Ascending aorta (tissue), 2 donors: Measurements from ENCODE around the gene C3orf22. TPM values are rescaled to one million over a fixed set of nuclear protein-coding genes. Genes with fewer than 3 reads are reported as not detected.

Source experiments
- DNase-seq, 2 donors: peaks; one replicate each; pipeline ENCODE4 v3.0.0-alpha.2; 2019; ENCODE audit warnings: low spot score in 2 of 2
- H3K27ac ChIP-seq, 2 donors: fragments of 200-600 bp; sonication (generic); one replicate each; pipeline ENCODE4 v1.5.1; 2016 to 2017; ENCODE audit warnings: mild to moderate bottlenecking in 1 of 2
- H3K27me3 ChIP-seq: fragments of 200-600 bp; sonication (generic); one replicate; pipeline ENCODE4 v1.5.1; 2017
- H3K36me3 ChIP-seq, 2 donors: fragments of 200-600 bp; sonication (generic); one replicate each; pipeline ENCODE4 v1.5.1; 2016
- H3K4me1 ChIP-seq, 2 donors: fragments of 200-600 bp; sonication (generic); one replicate each; pipeline ENCODE4 v1.5.1; 2016 to 2017; ENCODE audit warnings: mild to moderate bottlenecking in 1 of 2
- H3K4me3 ChIP-seq, 2 donors: fragments of 200-600 bp; sonication (generic); one replicate each; pipeline ENCODE4 v1.5.1; 2016 to 2017; ENCODE audit warnings: mild to moderate bottlenecking in 1 of 2
- H3K9me3 ChIP-seq, 2 donors: fragments of 200-600 bp; sonication (generic); one replicate each; pipeline ENCODE4 v1.5.1; 2016
- intact Hi-C: fragments of 100-400 bp; cut with DNase I; formaldehyde crosslinking; loops from one replicate; pipeline ENCODE4 v1.15.1; 2023
- total RNA-seq: library from RNA; depleted of rRNA; stranded (reverse); fragments of >200 nt; gene quantifications from one replicate; pipeline ENCODE4 v1.1.0, GENCODE V29; 2016
- TF ChIP-seq, protein P1 (sequence below), 3 experiments: fragments of 200-600 bp in 2 of 3; fragments of 450-650 bp in 1 of 3; sonication (generic) in 2 of 3; IDR thresholded peaks; one replicate each; pipeline ENCODE4 v1.5.1; 2016 to 2019; ENCODE audit warnings: antibody characterized with exemption in 3 of 3, mild to moderate bottlenecking in 1 of 3, moderate library complexity in 1 of 3

C3orf22 gene
- total RNA-seq, 1 donor from 2014 or later, result not detected

DNA sequence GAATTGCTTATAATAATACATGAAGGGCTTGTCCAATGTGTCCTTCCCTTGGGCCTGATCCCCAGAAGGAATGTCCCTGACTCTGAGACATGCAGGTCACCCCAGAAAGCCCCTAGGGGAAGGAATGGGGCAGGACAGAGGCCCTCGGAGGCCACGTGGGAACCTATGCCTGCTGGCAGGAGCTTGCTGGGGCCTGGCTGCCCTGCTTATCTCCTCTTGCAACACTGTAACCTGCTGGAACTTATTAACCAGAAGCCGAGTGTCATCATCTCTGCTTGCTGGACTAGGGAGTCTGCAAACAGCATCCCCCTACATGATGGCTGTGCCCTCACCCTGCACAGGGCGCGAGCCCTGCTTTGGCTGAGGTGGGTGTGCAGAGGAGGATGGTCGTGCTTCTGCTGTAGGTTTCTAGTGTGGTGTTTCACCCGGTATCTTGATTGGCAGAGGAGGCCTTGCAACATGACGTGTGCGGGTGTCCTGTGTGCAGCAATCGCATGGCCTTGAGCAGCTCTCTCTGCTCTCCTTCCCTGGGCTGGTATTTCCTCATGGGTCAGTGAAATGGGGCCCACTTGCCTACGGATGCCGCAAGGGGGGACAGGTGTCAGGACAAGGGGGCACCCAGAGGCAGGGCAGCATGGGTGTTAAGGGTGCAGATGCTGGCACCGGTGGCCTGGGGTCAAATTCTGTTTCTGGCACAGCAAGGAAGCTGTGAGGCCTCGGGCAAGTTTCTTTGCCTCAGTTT, 29.8 kb downstream of the C3orf22 start:
- Histone ChIP-seq H3K4me3 (no peak overlapping the region), H3K27me3 (peaks cover 4% of the 10 kb centered on the region), H3K36me3 (no peaks in the 10 kb centered on the region), H3K4me1 (peaks cover 3 to 4% of the 10 kb centered on the region in 2 donors), H3K27ac (no peak overlapping the region), H3K9me3 (no peaks in the 10 kb centered on the region)
- DNase-seq, result no peak
- intact Hi-C loops, result no loop called here
- TF ChIP-seq, protein P1, sequence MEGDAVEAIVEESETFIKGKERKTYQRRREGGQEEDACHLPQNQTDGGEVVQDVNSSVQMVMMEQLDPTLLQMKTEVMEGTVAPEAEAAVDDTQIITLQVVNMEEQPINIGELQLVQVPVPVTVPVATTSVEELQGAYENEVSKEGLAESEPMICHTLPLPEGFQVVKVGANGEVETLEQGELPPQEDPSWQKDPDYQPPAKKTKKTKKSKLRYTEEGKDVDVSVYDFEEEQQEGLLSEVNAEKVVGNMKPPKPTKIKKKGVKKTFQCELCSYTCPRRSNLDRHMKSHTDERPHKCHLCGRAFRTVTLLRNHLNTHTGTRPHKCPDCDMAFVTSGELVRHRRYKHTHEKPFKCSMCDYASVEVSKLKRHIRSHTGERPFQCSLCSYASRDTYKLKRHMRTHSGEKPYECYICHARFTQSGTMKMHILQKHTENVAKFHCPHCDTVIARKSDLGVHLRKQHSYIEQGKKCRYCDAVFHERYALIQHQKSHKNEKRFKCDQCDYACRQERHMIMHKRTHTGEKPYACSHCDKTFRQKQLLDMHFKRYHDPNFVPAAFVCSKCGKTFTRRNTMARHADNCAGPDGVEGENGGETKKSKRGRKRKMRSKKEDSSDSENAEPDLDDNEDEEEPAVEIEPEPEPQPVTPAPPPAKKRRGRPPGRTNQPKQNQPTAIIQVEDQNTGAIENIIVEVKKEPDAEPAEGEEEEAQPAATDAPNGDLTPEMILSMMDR (IDR thresholded peaks at IDR 0.05), result no peak

DNA sequence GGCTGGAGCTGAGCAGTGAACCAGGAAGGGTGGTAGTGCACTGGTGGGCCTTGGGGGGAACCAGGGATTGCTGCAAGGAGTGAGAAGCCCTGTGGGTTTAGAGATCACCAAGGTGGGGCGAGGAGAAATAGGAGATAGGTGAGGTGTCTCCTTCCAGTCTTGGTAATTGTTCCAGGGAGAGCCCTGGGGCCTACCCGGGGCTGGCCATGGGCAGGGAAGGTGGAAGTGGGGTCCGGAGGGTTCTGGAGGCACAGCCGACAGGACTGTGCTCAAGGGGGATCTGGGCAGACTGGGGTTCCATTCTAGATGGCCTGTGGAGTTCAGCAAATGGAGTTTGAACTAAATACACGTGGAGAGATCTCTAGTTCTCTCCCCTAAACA, 30.3 kb downstream of the C3orf22 start:
- Histone ChIP-seq H3K4me1 (peaks cover 3 to 4% of the 10 kb centered on the region in 2 donors), H3K4me3 (no peak overlapping the region), H3K9me3 (no peaks in the 10 kb centered on the region), H3K27ac (no peak overlapping the region), H3K36me3 (no peaks in the 10 kb centered on the region), H3K27me3 (peaks cover 10% of the 10 kb centered on the region)
- intact Hi-C loops, result no loop called here
- no peak for DNase-seq
- TF ChIP-seq, protein P1 (IDR thresholded peaks at IDR 0.05), result no peak

DNA sequence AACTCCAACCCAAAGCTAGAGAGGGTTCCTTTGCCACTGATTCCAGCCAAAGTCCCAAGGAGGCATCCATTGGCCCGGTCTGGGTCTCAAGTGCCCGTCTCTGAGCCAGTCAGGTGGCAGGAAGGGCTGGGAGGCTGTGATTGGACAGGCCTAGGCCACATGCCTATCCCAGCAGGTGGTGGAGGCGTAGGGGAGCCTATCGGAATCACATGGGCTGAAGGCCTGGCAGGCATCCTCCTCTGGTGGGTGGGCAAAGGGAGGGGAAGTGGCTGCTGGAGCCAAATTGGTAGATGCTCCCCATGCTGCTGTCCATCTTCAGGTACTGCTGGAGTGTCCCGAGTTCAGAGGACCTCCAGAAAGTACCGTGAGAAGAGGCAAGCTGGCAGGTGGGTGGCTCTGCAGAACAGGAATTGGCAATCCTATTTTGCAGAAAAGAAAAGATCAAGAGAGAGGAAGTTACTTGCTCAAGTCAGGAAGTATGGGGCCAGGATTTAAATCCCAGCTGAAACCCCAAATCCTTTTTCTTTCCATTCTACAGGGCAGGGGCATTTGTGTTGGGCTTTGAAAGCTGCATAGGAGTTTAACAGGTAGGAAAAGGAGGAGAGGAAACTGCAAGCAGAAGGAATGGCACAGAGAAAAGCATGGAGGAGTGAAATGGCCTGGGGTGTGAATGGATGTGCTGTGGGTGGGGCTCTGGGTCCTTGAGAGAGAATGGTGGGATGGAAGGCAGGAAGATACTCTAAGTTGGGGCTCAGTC, 31.1 kb downstream of the C3orf22 start:
- intact Hi-C loops, result no loop called here
- no peak overlapping the region for H3K27ac ChIP-seq
- no peak for DNase-seq
- H3K4me3 ChIP-seq, result no peak overlapping the region
- peaks cover 10% of the 10 kb centered on the region for H3K27me3 ChIP-seq
- no peaks in the 10 kb centered on the region for H3K9me3 ChIP-seq
- TF ChIP-seq, protein P1 (IDR thresholded peaks at IDR 0.05), result no peak
- no peaks in the 10 kb centered on the region for H3K36me3 ChIP-seq
- peaks cover 3 to 4% of the 10 kb centered on the region in 2 donors for H3K4me1 ChIP-seq

DNA sequence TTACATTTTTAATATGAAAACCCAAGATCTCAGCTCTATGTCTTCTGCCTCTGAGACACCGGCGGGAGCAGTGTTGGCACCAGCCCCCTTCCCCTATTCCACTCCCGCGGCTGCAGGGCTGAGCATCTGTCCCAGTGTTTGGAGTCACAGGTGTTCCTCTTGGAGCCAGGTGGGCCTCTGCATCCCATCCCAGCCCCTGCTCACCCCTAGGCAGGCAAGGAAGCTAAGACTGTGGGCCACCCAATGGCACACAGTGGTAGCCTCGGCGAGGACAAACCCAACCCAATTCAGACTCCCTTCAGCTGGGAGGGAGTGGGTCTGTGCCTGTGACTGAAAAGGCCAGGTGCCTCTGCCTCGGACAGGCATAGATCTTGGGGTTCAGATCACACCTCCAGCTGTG, 31.7 kb downstream of the C3orf22 start:
- H3K27ac ChIP-seq, result no peak overlapping the region
- intact Hi-C loops, result no loop called here
- H3K4me3 ChIP-seq, result no peak overlapping the region
- peaks cover 10% of the 10 kb centered on the region for H3K27me3 ChIP-seq
- no peaks in the 10 kb centered on the region for H3K36me3 ChIP-seq
- no peak for DNase-seq
- H3K4me1 ChIP-seq, result peaks cover 3 to 4% of the 10 kb centered on the region in 2 donors
- TF ChIP-seq, protein P1 (IDR thresholded peaks at IDR 0.05), result no peak
- no peaks in the 10 kb centered on the region for H3K9me3 ChIP-seq

DNA sequence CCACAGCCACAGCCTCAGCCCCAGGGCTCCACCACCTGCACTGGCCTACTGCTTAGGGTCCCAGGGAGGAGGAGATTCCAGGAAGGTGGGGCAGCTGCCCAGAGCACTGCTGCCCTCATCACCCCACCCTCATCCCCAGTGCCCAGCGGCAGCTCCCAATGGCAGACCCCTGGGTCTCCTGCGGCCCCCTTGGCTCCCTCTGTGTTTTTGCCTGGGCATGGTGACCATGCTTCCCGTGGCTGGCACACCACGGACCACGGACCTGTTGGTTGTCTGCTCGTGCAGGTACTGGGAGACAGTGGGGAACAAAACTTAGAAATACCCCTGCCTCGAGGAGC, 32.1 kb downstream of the C3orf22 start:
- intact Hi-C loops, result no loop called here
- TF ChIP-seq, protein P1 (IDR thresholded peaks at IDR 0.05), result no peak
- DNase-seq, result no peak

More for the DNA sequence above, 32.1 kb downstream of the C3orf22 start:
- no peak overlapping the region for H3K4me3 ChIP-seq
- H3K27ac ChIP-seq, result no peak overlapping the region
- H3K27me3 ChIP-seq, result peaks cover 10% of the 10 kb centered on the region
- peaks cover 3 to 4% of the 10 kb centered on the region in 2 donors for H3K4me1 ChIP-seq
- no peaks in the 10 kb centered on the region for H3K9me3 ChIP-seq
- no peaks in the 10 kb centered on the region for H3K36me3 ChIP-seq
